Calu3 (cell line): ENCODE results near the gene GYPC. TPM values are rescaled to one million over a fixed set of nuclear protein-coding genes. Genes with fewer than 3 reads are reported as not detected.

ENCODE experiments used
- BruUV-seq: library from RNA; stranded (reverse); fragments of 400-500 nt; replicated peaks from 2 replicates; lab custom pipeline; 2021; lab: Mats Ljungman, UMichigan
- CTCF ChIA-PET: fragments of 300-600 bp; sonication (Branson Sonifier 250); formaldehyde crosslinking; loops from one replicate; lab custom pipeline; 2022; ENCODE audit warnings: antibody characterized with exemption; lab: Charles Lee
- DNase-seq: peaks from one replicate; pipeline ENCODE4 v3.0.0; 2022
- H3K27ac Mint-ChIP-seq: one replicate; pipeline ENCODE4 v1.8.0; 2022; ENCODE audit warnings: mixed read lengths; ENCODE audit not compliant: unreplicated experiment
- H3K27me3 Mint-ChIP-seq: one replicate; pipeline ENCODE4 v1.8.0; 2022; ENCODE audit warnings: mixed read lengths; ENCODE audit not compliant: unreplicated experiment
- H3K36me3 Mint-ChIP-seq: one replicate; pipeline ENCODE4 v1.8.0; 2022; ENCODE audit warnings: mild to moderate bottlenecking, moderate library complexity, mixed read lengths; ENCODE audit not compliant: insufficient read depth, unreplicated experiment
- H3K4me1 Mint-ChIP-seq: one replicate; pipeline ENCODE4 v1.8.0; 2022; ENCODE audit warnings: mild to moderate bottlenecking, low read depth, mixed read lengths; ENCODE audit not compliant: unreplicated experiment
- H3K4me3 Mint-ChIP-seq: one replicate; pipeline ENCODE4 v1.8.0; 2022; ENCODE audit warnings: mild to moderate bottlenecking, low read depth, moderate library complexity, mixed read lengths; ENCODE audit not compliant: unreplicated experiment
- H3K9me3 Mint-ChIP-seq: one replicate; pipeline ENCODE4 v1.8.0; 2022; ENCODE audit warnings: low read depth, mixed read lengths; ENCODE audit not compliant: unreplicated experiment
- intact Hi-C: fragments of 100-400 bp; cut with micrococcal nuclease; formaldehyde crosslinking; loops from one replicate; pipeline ENCODE4 v1.10.0; 2022; ENCODE audit not compliant: unreplicated experiment
- total RNA-seq: library from RNA; stranded (reverse); gene quantifications from 2 replicates; pipeline ENCODE4 v1.2.3, GENCODE V29; 2022
- TF ChIP-seq, protein P1 (sequence below): fragments of 200-600 bp; IDR thresholded peaks from one replicate; pipeline ENCODE4 v1.8.0; 2022; ENCODE audit warnings: antibody characterized with exemption; ENCODE audit not compliant: unreplicated experiment

Gene GYPC
- total RNA-seq, 1 experiment from 2014 or later, result not detected

DNA sequence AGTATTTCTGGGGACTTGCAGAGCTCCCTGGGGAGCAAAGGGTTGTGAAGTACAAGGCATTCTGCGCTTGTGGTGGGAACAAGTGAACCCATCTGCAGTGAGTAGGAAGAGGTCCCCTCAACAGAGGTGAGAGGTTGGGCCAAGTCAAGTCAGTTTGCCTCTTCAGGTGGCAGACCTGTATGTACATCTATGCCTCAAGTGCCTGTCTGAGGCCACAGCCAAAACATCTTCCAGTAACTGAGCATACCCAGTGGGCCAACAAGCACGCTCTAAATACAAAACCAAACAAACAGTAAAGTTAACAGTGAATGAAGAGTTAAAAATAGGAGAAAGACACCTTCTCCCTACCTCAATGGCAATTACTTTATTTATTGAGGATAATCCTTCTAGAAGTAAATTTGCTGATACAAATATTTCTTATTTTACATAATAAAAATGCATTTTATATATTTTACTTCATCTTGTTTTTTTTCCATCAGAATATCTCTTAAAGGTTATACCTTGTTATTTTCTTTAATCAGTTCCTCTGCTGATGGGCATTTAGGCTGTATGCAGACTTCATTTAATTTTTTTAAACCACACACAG lies 2.5 kb downstream of the GYPC start:
- intact Hi-C loops, result no loop called here
- CTCF ChIA-PET, result no interaction called here
- DNase-seq, result no peak
- TF ChIP-seq, protein P1, sequence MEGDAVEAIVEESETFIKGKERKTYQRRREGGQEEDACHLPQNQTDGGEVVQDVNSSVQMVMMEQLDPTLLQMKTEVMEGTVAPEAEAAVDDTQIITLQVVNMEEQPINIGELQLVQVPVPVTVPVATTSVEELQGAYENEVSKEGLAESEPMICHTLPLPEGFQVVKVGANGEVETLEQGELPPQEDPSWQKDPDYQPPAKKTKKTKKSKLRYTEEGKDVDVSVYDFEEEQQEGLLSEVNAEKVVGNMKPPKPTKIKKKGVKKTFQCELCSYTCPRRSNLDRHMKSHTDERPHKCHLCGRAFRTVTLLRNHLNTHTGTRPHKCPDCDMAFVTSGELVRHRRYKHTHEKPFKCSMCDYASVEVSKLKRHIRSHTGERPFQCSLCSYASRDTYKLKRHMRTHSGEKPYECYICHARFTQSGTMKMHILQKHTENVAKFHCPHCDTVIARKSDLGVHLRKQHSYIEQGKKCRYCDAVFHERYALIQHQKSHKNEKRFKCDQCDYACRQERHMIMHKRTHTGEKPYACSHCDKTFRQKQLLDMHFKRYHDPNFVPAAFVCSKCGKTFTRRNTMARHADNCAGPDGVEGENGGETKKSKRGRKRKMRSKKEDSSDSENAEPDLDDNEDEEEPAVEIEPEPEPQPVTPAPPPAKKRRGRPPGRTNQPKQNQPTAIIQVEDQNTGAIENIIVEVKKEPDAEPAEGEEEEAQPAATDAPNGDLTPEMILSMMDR, result no peak
- H3K27ac Mint-ChIP-seq, result no peak overlapping the region
- H3K9me3 Mint-ChIP-seq, result peaks cover 4% of the 10 kb centered on the region
- no TSS peak for BruUV-seq
- H3K4me3 Mint-ChIP-seq, result no peak overlapping the region
- H3K4me1 Mint-ChIP-seq, result no peaks in the 10 kb centered on the region
- no peaks in the 10 kb centered on the region for H3K27me3 Mint-ChIP-seq
- H3K36me3 Mint-ChIP-seq, result no peaks in the 10 kb centered on the region

DNA sequence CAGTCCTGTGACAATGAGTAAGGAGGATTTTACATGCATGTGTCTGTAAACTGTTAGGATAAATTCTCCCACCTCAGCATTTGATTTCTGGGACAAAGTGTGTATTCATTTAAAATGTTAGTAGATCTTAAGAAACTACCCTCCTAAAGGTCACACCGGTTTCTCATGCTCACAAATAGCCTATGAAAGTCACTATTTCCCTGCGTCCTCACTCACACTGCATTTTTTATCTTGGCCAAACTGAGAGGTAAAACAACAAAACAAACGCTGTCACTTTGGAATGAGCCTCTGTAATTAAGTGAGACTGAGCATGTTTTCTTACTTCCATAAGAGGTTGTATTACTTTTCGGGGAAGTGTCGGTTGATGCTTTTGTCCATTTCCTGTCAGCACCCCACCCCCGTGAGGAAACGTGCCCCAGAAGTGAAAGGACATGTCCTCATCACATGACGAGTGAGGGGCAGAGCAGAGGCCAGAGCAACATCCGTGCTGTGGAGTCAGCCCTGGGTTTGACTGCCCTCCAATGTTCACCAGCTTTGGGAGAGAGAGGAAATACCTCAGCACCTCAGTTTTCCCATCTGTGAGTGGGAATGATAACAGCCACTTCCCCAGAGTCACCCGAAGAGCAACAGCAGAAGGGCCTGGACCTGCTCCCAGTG lies 3.1 kb downstream of the GYPC start:
- intact Hi-C loops, result no loop called here
- BruUV-seq, result no TSS peak
- no peaks in the 10 kb centered on the region for H3K4me1 Mint-ChIP-seq
- no peak overlapping the region for H3K4me3 Mint-ChIP-seq
- CTCF ChIA-PET, result no interaction called here
- no peaks in the 10 kb centered on the region for H3K36me3 Mint-ChIP-seq
- no peak overlapping the region for H3K27ac Mint-ChIP-seq
- TF ChIP-seq, protein P1, result no peak
- H3K9me3 Mint-ChIP-seq, result peaks cover 4% of the 10 kb centered on the region
- no peaks in the 10 kb centered on the region for H3K27me3 Mint-ChIP-seq
- no peak for DNase-seq

DNA sequence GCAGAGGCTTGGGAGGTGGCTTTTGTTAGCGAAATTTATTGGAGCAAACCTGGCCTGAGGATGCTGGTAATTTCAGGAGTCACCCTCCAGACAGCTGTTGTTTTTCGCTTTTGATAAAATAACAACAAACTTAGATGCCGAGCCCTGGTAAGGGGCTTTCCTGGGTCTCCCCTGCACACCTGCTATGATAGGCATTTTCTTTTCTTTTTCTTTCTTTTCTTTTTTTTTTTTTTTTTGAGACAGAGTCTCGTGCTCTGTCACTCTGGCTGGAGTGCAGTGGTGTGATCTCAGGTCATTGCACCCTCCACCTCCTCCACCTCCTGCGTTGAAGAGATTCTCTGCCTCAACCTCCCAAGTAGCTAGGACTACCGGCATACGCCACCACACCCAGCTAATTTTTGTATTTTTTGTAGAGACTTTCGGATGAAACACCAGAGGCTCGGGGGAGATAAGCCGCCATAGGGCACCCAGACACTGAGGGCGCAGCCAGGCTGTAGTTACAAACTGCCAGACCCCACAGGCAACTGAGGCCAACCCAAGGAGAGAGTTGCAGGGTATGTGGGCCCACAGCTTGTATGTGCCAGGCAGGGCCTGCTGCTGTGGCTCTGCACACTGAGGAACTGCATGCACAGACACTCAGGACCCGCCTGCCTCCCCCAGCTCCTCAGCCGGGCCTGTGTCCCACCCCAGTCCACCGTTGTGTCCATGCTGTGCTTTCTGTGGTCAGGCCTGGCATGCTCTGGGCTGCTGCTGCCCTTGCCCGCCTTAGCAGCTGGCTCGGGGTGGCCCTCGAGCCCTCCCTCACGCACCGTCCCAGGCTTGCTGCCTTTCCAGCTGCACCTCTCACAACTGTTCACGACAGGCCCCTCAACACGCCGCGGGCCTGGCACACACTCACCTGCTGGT lies 3.9 kb downstream of the GYPC start:
- Mint-ChIP-seq H3K4me3 (no peak overlapping the region), H3K4me1 (no peaks in the 10 kb centered on the region), H3K36me3 (no peaks in the 10 kb centered on the region), H3K27ac (no peak overlapping the region), H3K9me3 (peaks cover 4% of the 10 kb centered on the region), H3K27me3 (peaks cover 8% of the 10 kb centered on the region)
- CTCF ChIA-PET, result no interaction called here
- TF ChIP-seq, protein P1, result no peak
- intact Hi-C loops, result no loop called here
- no TSS peak for BruUV-seq
- DNase-seq, result no peak

DNA sequence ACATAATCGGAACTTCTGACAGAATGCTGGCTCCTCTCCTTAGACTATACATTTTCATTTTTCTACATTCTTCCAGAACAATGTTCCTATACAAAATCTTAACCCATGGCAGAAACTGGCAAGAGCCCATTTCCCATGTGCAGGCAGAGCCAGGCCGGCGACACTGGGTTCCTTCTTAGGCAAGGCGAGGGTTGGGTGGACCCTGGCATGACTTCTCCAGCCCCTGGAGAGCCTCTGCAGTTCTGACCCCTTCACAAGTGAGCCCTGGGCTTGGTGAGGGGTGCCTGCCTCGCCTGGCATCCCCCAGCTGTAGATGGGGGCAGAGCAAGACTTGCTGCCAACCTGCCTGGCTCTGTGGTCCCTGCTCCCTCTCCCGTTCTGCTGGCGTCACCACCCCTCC lies 5.0 kb downstream of the GYPC start:
- intact Hi-C loops, result no loop called here
- no TSS peak for BruUV-seq
- CTCF ChIA-PET, result no interaction called here
- peaks cover 5% of the 10 kb centered on the region for H3K36me3 Mint-ChIP-seq
- H3K4me1 Mint-ChIP-seq, result no peaks in the 10 kb centered on the region
- H3K4me3 Mint-ChIP-seq, result no peak overlapping the region
- TF ChIP-seq, protein P1, result no peak
- DNase-seq, result no peak
- peaks cover 4% of the 10 kb centered on the region for H3K9me3 Mint-ChIP-seq
- H3K27me3 Mint-ChIP-seq, result peaks cover 9% of the 10 kb centered on the region
- H3K27ac Mint-ChIP-seq, result no peak overlapping the region
